Breast epithelium (tissue), 3 donors: ENCODE measurements around the gene ZCCHC12.

Experiments
- POLR2A ChIP-seq: fragments of 450-650 bp; IDR thresholded peaks from one replicate; pipeline ENCODE4 v1.6.1; 2016; ENCODE audit warnings: antibody characterized with exemption, mild to moderate bottlenecking, moderate library complexity
- POLR2AphosphoS5 ChIP-seq, 3 donors: sonication (generic); formaldehyde crosslinking; IDR thresholded peaks; one replicate each; pipeline ENCODE4 v1.6.1; 2017; ENCODE audit warnings: antibody characterized with exemption in 3 of 3
- TF ChIP-seq, protein P1 (sequence below), 3 donors: fragments of 450-650 bp; IDR thresholded peaks; one replicate each; pipeline ENCODE4 v1.5.1; 2016 to 2017; ENCODE audit warnings: antibody characterized with exemption in 3 of 3, mild to moderate bottlenecking in 3 of 3, moderate library complexity in 3 of 3

DNA sequence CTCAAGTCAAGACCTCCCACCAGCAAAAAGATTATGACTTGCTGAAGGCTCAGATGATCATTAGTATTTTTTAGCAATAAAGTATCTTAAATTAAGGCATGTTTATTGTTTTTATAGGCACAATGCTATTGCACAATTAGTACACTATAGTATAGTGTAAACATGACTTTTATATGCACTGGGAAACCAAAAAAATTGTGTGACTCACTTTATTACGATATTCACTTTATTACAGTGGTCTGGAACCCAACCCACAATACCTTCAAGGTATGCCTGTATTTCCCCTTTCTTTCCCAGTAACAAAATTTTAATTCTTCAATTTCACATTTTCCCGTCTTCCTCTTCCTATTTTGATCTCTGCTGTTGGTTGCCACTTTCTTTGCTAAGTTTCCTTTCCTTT lies 37.7 kb downstream of the ZCCHC12 start:
- TF ChIP-seq, protein P1, sequence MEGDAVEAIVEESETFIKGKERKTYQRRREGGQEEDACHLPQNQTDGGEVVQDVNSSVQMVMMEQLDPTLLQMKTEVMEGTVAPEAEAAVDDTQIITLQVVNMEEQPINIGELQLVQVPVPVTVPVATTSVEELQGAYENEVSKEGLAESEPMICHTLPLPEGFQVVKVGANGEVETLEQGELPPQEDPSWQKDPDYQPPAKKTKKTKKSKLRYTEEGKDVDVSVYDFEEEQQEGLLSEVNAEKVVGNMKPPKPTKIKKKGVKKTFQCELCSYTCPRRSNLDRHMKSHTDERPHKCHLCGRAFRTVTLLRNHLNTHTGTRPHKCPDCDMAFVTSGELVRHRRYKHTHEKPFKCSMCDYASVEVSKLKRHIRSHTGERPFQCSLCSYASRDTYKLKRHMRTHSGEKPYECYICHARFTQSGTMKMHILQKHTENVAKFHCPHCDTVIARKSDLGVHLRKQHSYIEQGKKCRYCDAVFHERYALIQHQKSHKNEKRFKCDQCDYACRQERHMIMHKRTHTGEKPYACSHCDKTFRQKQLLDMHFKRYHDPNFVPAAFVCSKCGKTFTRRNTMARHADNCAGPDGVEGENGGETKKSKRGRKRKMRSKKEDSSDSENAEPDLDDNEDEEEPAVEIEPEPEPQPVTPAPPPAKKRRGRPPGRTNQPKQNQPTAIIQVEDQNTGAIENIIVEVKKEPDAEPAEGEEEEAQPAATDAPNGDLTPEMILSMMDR (IDR thresholded peaks at IDR 0.05) = no peak
- TF ChIP-seq POLR2AphosphoS5 (IDR thresholded peaks at IDR 0.05) (no peak), POLR2A (no peak)
